GM18508 (cell line): ENCODE data around the gene MICAL2.
"Not testable (repeated sequence)": the region's sequence is repeated elsewhere in the genome, so short reads cannot be mapped to it uniquely, and the experiment has no call there.

Experiments used
- ATAC-seq: cut with Tn5 transposase; IDR thresholded peaks from one replicate; pipeline ENCODE4 v1.9.1; 2021; ENCODE audit warnings: moderate number of reproducible peaks; ENCODE audit not compliant: insufficient read depth, unreplicated experiment

Gene MICAL2

GRCh38 chr11:12130180-12130980, 20.0 kb downstream of the MICAL2 start:
- no peak for ATAC-seq

- ATAC-seq, result no peak
Observed at GRCh38 chr11:12131943-12132789, 21.8 kb downstream of the MICAL2 start.

GRCh38 chr11:12132790-12133145, 22.4 kb downstream of the MICAL2 start:
- ATAC-seq, result no peak

GRCh38 chr11:12133547-12134235, 23.3 kb downstream of the MICAL2 start:
- ATAC-seq, result no peak

GRCh38 chr11:12134236-12134585, 23.8 kb downstream of the MICAL2 start:
- no peak for ATAC-seq

GRCh38 chr11:12135185-12135584, 24.8 kb downstream of the MICAL2 start:
- no peak for ATAC-seq

GRCh38 chr11:12137005-12137690, 26.8 kb downstream of the MICAL2 start:
- no peak for ATAC-seq

- no peak for ATAC-seq
Observed at GRCh38 chr11:12137938-12138731, 27.7 kb downstream of the MICAL2 start.

GRCh38 chr11:12139144-12139881, 28.9 kb downstream of the MICAL2 start:
- ATAC-seq, result no peak

GRCh38 chr11:12140186-12140793, 29.9 kb downstream of the MICAL2 start:
- ATAC-seq, result no peak

- ATAC-seq, result no peak
Observed at GRCh38 chr11:12141283-12141682, 30.9 kb downstream of the MICAL2 start.

GRCh38 chr11:12142176-12142575, 31.8 kb downstream of the MICAL2 start:
- ATAC-seq, result no peak

GRCh38 chr11:12142909-12143308, 32.5 kb downstream of the MICAL2 start:
- no peak for ATAC-seq

GRCh38 chr11:12143461-12144258, 33.3 kb downstream of the MICAL2 start:
- ATAC-seq, result no peak

- no peak for ATAC-seq
Observed at GRCh38 chr11:12144330-12145174, 34.2 kb downstream of the MICAL2 start.

GRCh38 chr11:12146678-12147077, 36.3 kb downstream of the MICAL2 start:
- ATAC-seq, result not testable (repeated sequence)

- ATAC-seq, result no peak
Observed at GRCh38 chr11:12147827-12148226, 37.4 kb downstream of the MICAL2 start.
